ENCODE results near the gene RELN. TPM values are rescaled to one million over a fixed set of nuclear protein-coding genes. Genes with fewer than 3 reads are reported as not detected.
A peak's percentile ranks its signal among the peaks of the same experiment; 100 is the strongest.

Gene RELN
- total and polyA plus RNA-seq, 9 of the 15 experiments (the other 6 are each of a cell fraction or from before 2014, with no cell fraction given): 12.9 to 43.2 (median 18.1) TPM

DNA sequence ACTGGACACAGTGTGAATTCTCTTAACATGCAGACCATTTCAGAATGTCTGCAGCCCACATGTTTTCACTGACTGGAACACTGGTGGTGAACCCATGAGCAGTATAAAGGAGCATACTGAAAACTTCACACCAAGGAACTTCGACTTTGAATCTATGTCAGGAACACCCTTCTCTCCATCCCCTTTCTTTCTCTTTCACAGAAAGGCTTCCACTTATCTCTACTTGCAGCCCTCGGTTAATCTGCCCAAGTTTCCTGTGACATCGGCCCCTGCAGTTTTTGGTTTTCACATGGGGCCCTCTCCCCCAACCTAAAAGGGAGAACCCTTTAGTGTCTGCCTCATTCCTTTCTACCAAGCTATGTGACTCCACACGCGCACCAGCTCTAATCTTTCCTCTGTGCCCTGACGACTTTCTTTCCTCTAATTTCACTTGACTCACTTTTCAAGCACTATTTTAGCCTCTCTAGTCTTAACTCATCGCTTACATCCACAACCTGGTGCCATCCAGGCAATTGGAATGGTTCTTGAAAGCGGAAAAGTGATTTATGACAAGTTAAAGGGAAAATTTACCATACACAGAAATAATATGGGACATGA lies 70.1 kb downstream of the RELN start (continued):
- TF ChIP-seq ZNF592 (IDR thresholded peaks at IDR 0.05): peak; percentile 54; the same call in 1 of the 2 replicates
- no peak for TF ChIP-seq ESRRB (CRISPR knock-in tag; IDR thresholded peaks at IDR 0.05; ENCODE audit: borderline replicate concordance)
- TF ChIP-seq NFIX (CRISPR knock-in tag; IDR thresholded peaks at IDR 0.05; ENCODE audit: low read depth): no peak
- 0 out of 2 replicates have a peak, but pooled peaks have one; percentile 9 for TF ChIP-seq ATF4 (CRISPR knock-in tag; IDR thresholded peaks at IDR 0.05)
- TF ChIP-seq MBD2 (IDR thresholded peaks at IDR 0.05; ENCODE audit: borderline replicate concordance, low read depth): peak; percentile 46; the same call in 1 of the 2 replicates
- peak; percentile 42; the same call in 1 of the 2 replicates for TF ChIP-seq TRIM28 (IDR thresholded peaks at IDR 0.05)
- TF ChIP-seq RBM17 (IDR thresholded peaks at IDR 0.05; ENCODE audit: borderline replicate concordance, low read depth, low read length): no peak
- TF ChIP-seq ARNT (IDR thresholded peaks at IDR 0.05): peak in 1 of 2 experiments; percentile 79
- TF ChIP-seq ZNF134 (CRISPR knock-in tag; conservative IDR thresholded peaks at IDR 0.05): 0 out of 2 replicates have a peak, but pooled peaks have one; percentile 42
- TF ChIP-seq POLR2G (IDR thresholded peaks at IDR 0.05; ENCODE audit: low read depth, low read length): 0 out of 2 replicates have a peak, but pooled peaks have one; percentile 31
- TF ChIP-seq AFF1 (IDR thresholded peaks at IDR 0.05; ENCODE audit: low read depth in 1 of 2, partially characterized antibody in 2 of 2): peak in 1 of 2 experiments; percentile 81
- TF ChIP-seq, protein P1, sequence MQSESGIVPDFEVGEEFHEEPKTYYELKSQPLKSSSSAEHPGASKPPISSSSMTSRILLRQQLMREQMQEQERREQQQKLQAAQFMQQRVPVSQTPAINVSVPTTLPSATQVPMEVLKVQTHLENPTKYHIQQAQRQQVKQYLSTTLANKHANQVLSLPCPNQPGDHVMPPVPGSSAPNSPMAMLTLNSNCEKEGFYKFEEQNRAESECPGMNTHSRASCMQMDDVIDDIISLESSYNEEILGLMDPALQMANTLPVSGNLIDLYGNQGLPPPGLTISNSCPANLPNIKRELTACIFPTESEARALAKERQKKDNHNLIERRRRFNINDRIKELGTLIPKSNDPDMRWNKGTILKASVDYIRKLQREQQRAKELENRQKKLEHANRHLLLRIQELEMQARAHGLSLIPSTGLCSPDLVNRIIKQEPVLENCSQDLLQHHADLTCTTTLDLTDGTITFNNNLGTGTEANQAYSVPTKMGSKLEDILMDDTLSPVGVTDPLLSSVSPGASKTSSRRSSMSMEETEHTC (IDR thresholded peaks at IDR 0.05): peak; percentile 54; the same call in 1 of the 2 replicates
- peak; percentile 40 for TF ChIP-seq KDM5B (IDR thresholded peaks at IDR 0.05; ENCODE audit: insufficient replicate concordance, low read depth, low read length)
- no peak for TF ChIP-seq POLR3A (IDR thresholded peaks at IDR 0.05; ENCODE audit: borderline replicate concordance, extremely low read depth, insufficient read depth, insufficient read length)
- TF ChIP-seq FOXJ2 (tag; IDR thresholded peaks at IDR 0.05): 0 out of 2 replicates have a peak, but pooled peaks have one; percentile 35
- peak; percentile 65 for TF ChIP-seq SMARCB1 (IDR thresholded peaks at IDR 0.05; ENCODE audit: insufficient read length, low read depth)
- TF ChIP-seq MCM5 (IDR thresholded peaks at IDR 0.05; ENCODE audit: low read depth): no peak
